WTC11 (cell line): Measurements from ENCODE around the gene ELMO3.

Source experiments
- ATF1 ChIP-seq: sonication (generic); formaldehyde crosslinking; IDR thresholded peaks from 2 replicates; pipeline ENCODE4 v1.8.1; 2023; ENCODE audit warnings: mild to moderate bottlenecking, moderate library complexity, missing genetic modification reagents
- NFYB ChIP-seq: sonication (generic); formaldehyde crosslinking; conservative IDR thresholded peaks from 2 replicates; pipeline ENCODE4 v1.8.0; 2022; ENCODE audit warnings: low read depth, missing genetic modification reagents
- SP1 ChIP-seq: sonication (generic); formaldehyde crosslinking; conservative IDR thresholded peaks from 2 replicates; pipeline ENCODE4 v1.8.1; 2022; ENCODE audit warnings: missing genetic modification reagents
- TEAD4 ChIP-seq: sonication (generic); formaldehyde crosslinking; IDR thresholded peaks from 2 replicates; pipeline ENCODE4 v1.8.0; 2022; ENCODE audit warnings: mild to moderate bottlenecking, missing genetic modification reagents
- TP53 ChIP-seq: sonication (generic); formaldehyde crosslinking; IDR thresholded peaks from 2 replicates; pipeline ENCODE4 v1.8.1; 2023; ENCODE audit warnings: mild to moderate bottlenecking, missing genetic modification reagents
- ZBTB21 ChIP-seq: sonication (generic); formaldehyde crosslinking; IDR thresholded peaks from 2 replicates; pipeline ENCODE4 v1.8.1; 2023; ENCODE audit warnings: mild to moderate bottlenecking, missing genetic modification reagents, borderline replicate concordance
- TF ChIP-seq, protein P1 (sequence below): sonication (generic); formaldehyde crosslinking; conservative IDR thresholded peaks from 2 replicates; pipeline ENCODE4 v1.8.1; 2022; ENCODE audit warnings: mild to moderate bottlenecking, missing genetic modification reagents
- TF ChIP-seq, protein P2 (sequence below): fragments of 200-600 bp; IDR thresholded peaks from 2 replicates; pipeline ENCODE4 v1.8.0; 2022; ENCODE audit warnings: antibody characterized with exemption
- TF ChIP-seq, protein P3 (sequence below): fragments of 250-450 bp; sonication (Bioruptor Pico); IDR thresholded peaks from 2 replicates; pipeline ENCODE4 v1.8.0; 2021; ENCODE audit warnings: mild to moderate bottlenecking
- TF ChIP-seq, protein P4 (sequence below): sonication (generic); formaldehyde crosslinking; IDR thresholded peaks from 2 replicates; pipeline ENCODE4 v1.8.0; 2022; ENCODE audit warnings: missing genetic modification reagents
- TF ChIP-seq, protein P5 (sequence below): sonication (generic); formaldehyde crosslinking; IDR thresholded peaks from 2 replicates; pipeline ENCODE4 v1.8.1; 2022; ENCODE audit warnings: low read depth, missing genetic modification reagents, borderline replicate concordance
- TF ChIP-seq, protein P6 (sequence below): sonication (generic); formaldehyde crosslinking; IDR thresholded peaks from 2 replicates; pipeline ENCODE4 v1.8.1; 2023; ENCODE audit warnings: mild to moderate bottlenecking, missing genetic modification reagents, moderate library complexity

DNA sequence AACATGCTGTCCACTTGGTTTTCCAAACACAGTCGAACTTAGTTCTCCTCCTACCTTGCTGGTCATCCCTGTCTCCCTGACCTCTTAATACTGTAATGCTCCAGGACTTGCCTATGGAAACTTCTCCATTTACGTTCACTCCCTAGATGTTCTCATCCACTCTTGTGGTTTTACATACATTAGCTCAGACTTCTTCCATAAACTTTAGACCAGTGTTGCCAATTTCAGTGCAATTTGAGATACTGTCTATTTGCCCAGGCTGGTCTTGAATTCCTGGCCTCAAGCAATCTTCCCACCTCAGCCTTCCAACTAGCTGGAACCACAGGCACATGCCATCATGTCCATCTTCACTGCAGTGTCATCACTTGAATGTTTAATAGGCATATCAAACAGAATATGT is 16.6 kb upstream of the ELMO3 start:
- TF ChIP-seq, protein P1, sequence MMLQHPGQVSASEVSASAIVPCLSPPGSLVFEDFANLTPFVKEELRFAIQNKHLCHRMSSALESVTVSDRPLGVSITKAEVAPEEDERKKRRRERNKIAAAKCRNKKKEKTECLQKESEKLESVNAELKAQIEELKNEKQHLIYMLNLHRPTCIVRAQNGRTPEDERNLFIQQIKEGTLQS, result no peak
- TF ChIP-seq, protein P2, sequence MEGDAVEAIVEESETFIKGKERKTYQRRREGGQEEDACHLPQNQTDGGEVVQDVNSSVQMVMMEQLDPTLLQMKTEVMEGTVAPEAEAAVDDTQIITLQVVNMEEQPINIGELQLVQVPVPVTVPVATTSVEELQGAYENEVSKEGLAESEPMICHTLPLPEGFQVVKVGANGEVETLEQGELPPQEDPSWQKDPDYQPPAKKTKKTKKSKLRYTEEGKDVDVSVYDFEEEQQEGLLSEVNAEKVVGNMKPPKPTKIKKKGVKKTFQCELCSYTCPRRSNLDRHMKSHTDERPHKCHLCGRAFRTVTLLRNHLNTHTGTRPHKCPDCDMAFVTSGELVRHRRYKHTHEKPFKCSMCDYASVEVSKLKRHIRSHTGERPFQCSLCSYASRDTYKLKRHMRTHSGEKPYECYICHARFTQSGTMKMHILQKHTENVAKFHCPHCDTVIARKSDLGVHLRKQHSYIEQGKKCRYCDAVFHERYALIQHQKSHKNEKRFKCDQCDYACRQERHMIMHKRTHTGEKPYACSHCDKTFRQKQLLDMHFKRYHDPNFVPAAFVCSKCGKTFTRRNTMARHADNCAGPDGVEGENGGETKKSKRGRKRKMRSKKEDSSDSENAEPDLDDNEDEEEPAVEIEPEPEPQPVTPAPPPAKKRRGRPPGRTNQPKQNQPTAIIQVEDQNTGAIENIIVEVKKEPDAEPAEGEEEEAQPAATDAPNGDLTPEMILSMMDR, result no peak
- TF ChIP-seq ATF1 (CRISPR knock-in tag) (no peak), SP1 (no peak), NFYB (CRISPR knock-in tag) (no peak), TEAD4 (CRISPR knock-in tag) (no peak), TP53 (no peak), ZBTB21 (CRISPR knock-in tag) (no peak)
- TF ChIP-seq, protein P3, sequence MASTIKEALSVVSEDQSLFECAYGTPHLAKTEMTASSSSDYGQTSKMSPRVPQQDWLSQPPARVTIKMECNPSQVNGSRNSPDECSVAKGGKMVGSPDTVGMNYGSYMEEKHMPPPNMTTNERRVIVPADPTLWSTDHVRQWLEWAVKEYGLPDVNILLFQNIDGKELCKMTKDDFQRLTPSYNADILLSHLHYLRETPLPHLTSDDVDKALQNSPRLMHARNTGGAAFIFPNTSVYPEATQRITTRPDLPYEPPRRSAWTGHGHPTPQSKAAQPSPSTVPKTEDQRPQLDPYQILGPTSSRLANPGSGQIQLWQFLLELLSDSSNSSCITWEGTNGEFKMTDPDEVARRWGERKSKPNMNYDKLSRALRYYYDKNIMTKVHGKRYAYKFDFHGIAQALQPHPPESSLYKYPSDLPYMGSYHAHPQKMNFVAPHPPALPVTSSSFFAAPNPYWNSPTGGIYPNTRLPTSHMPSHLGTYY (CRISPR knock-in tag), result no peak
- TF ChIP-seq, protein P4, sequence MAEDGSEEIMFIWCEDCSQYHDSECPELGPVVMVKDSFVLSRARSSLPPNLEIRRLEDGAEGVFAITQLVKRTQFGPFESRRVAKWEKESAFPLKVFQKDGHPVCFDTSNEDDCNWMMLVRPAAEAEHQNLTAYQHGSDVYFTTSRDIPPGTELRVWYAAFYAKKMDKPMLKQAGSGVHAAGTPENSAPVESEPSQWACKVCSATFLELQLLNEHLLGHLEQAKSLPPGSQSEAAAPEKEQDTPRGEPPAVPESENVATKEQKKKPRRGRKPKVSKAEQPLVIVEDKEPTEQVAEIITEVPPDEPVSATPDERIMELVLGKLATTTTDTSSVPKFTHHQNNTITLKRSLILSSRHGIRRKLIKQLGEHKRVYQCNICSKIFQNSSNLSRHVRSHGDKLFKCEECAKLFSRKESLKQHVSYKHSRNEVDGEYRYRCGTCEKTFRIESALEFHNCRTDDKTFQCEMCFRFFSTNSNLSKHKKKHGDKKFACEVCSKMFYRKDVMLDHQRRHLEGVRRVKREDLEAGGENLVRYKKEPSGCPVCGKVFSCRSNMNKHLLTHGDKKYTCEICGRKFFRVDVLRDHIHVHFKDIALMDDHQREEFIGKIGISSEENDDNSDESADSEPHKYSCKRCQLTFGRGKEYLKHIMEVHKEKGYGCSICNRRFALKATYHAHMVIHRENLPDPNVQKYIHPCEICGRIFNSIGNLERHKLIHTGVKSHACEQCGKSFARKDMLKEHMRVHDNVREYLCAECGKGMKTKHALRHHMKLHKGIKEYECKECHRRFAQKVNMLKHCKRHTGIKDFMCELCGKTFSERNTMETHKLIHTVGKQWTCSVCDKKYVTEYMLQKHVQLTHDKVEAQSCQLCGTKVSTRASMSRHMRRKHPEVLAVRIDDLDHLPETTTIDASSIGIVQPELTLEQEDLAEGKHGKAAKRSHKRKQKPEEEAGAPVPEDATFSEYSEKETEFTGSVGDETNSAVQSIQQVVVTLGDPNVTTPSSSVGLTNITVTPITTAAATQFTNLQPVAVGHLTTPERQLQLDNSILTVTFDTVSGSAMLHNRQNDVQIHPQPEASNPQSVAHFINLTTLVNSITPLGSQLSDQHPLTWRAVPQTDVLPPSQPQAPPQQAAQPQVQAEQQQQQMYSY (CRISPR knock-in tag), result no peak
- TF ChIP-seq, protein P5, sequence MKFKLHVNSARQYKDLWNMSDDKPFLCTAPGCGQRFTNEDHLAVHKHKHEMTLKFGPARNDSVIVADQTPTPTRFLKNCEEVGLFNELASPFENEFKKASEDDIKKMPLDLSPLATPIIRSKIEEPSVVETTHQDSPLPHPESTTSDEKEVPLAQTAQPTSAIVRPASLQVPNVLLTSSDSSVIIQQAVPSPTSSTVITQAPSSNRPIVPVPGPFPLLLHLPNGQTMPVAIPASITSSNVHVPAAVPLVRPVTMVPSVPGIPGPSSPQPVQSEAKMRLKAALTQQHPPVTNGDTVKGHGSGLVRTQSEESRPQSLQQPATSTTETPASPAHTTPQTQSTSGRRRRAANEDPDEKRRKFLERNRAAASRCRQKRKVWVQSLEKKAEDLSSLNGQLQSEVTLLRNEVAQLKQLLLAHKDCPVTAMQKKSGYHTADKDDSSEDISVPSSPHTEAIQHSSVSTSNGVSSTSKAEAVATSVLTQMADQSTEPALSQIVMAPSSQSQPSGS (CRISPR knock-in tag), result no peak
- TF ChIP-seq, protein P6, sequence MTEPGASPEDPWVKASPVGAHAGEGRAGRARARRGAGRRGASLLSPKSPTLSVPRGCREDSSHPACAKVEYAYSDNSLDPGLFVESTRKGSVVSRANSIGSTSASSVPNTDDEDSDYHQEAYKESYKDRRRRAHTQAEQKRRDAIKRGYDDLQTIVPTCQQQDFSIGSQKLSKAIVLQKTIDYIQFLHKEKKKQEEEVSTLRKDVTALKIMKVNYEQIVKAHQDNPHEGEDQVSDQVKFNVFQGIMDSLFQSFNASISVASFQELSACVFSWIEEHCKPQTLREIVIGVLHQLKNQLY (CRISPR knock-in tag), result no peak
